NCI-H1417 treated with DMSO at 0.1 percent for 48 hours (cell line): ENCODE measurements around the gene PIGBOS1.
"Not testable (repeated sequence)": the region's sequence is repeated elsewhere in the genome, so short reads cannot be mapped to it uniquely, and the experiment has no call there.

Experiments
- DNase-seq: peaks from one replicate; lab custom pipeline; 2025; lab: John Stamatoyannopoulos, UW

The PIGBOS1 gene

GRCh38 chr15:55290528-55291057, 28.3 kb downstream of the PIGBOS1 start:
- DNase-seq: peak; percentile 2

DNA sequence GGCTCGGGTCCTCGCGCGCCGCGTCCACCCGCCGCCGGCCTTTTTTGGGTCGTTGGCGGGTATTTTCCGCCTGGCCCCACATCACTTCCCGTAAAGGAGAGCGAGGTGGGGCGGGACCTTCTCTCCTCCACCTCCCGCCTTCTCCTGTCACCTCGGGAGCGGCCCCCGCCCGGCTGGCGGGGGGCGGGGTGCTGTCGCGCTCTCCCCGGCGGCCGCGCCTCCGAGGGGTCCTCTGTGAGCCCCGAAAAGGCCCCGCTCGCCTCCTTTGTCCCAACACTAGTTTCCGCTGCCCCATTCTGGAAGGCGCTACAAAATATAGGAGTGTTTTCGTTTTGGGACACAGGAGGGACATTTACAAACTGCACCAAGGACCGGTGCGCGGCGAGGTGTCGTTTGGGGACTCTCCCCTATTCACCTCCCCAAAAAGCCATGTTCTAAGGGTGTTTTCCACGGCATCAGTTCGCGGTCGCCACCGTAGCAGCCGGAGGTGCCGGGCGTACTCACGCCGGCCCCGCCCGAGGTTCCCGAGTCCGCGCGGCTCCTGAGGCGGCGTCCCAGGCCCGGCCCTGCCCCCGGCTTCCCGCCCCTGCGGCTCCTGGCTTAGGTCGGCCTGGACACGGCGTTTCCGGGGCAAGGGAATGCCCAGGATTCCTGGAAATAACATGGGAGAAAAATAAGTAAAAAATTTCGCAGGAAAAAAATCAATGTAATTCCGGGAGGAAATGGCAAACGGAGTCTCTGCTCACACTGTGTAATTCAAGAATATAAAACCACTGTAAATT, 29.0 kb downstream of the PIGBOS1 start, which contains the start of gene RAB27A:
Gene RAB27A, minus strand, starts transcription at position 68 of the 782 bp plus-strand sequence. CDS start 54,879 bp downstream, outside the sequence.
- DNase-seq: no peak

DNA sequence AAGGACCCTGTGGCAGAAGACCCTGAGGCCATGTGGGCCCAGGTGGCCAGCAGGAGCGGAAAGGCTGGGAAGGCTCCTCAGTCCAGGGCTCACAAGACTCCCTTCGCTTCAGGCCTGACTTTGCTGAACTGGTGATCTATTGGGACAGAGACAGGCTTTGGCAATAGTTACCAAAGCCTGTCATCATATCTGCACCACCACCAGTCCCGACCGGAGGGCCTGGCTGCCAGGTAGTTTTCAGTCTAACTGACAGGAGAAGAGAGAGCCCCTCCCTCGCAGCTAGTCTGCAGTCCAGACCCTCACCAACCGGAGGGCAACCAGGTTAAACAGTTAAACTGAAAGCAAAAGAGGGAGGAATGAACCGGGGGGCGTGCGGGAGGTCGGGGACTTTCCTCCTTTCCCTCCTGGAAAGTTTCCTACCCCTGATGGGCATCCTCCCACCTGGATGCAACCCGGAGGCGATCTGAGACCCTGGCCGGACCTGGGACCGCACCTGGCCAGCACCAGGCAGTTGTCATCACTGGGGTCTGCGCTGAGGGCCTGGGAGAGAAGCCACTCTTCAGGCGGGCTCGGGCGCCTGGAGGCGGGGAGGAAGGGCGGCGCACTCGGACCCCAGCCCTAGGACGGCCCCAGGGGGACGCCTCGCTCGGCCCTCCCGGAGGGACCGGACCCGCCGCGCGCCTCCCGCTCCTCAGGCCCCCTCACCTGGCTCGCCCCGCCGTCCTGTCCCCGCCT, 29.7 kb downstream of the PIGBOS1 start:
- no peak for DNase-seq

DNA sequence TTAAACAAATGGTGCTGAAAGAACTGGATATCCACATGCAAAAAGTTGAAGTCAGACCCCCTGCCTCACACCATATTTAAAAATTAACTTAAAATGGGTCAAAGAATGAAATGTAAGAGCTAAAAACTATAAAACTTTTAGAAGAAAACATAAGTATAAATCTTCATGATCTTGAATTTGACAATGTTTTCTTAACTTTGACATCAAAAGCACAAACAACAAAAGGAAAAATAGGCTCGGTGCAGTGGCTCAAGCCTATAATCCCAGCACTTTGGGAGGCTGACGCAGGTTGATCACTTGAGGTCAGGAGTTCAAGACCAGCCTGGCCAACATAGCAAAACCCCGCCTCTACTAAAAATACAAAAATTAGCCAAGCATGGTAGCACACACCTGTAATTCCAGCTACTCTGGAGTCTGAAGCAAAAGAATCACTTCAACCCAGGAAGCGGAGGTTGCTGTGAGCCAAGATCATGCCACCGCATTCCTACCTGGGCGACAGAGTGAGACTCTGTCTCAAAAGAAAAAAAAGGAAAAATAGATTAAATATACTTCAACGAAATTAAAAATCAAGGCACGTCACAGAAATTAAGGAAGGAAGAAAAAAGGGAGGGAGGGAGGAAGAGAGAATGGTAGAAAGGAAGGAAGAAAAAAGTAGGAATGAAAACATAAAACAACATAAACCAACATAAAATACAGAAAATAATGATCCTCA, 30.8 kb downstream of the PIGBOS1 start:
- DNase-seq: no peak

- DNase-seq: not testable (repeated sequence)
Observed at GRCh38 chr15:55286442-55287189, 32.3 kb downstream of the PIGBOS1 start.

GRCh38 chr15:55284426-55284825, 34.5 kb downstream of the PIGBOS1 start:
- DNase-seq: no peak

GRCh38 chr15:55283379-55284147, 35.4 kb downstream of the PIGBOS1 start:
- no peak for DNase-seq

GRCh38 chr15:55282284-55282833, 36.6 kb downstream of the PIGBOS1 start:
- DNase-seq: no peak

DNA sequence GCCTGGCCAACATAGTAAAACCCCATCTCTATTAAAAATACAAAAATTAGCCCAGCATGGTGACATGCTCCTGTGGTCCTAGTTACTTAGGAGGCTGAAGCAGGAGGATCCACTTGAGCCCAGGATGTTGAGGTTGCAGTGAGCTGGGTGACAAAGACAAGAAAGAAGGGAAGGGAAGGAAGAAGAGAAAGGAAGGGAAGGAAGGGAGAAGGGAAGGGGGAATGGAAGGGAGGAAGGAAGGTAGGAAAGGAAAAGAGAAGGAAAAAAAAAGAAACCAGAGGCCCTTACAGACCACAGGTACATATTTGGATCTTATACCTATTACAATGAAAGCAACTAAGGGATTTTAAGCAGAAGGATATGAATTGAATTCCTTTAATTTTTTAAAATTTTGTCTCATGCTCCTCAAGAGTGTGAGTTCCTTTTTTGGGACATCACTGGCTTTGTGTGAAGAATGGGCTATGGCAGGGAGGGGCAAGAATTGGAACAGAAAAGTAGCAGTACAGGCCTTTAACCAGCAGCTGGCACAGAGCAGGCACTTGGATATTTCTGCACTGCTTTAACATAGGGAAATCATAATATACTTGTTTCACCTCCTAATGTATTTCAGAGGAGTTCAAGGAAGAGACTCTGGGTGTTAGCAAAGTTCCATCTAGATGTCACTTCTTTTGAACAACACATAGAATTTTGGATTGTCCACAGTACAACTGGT, 37.2 kb downstream of the PIGBOS1 start:
- DNase-seq: no peak

- DNase-seq: not testable (repeated sequence)
Observed at GRCh38 chr15:55280589-55280988, 38.3 kb downstream of the PIGBOS1 start.

- no peak for DNase-seq
Observed at GRCh38 chr15:55279746-55280351, 39.1 kb downstream of the PIGBOS1 start.

DNA sequence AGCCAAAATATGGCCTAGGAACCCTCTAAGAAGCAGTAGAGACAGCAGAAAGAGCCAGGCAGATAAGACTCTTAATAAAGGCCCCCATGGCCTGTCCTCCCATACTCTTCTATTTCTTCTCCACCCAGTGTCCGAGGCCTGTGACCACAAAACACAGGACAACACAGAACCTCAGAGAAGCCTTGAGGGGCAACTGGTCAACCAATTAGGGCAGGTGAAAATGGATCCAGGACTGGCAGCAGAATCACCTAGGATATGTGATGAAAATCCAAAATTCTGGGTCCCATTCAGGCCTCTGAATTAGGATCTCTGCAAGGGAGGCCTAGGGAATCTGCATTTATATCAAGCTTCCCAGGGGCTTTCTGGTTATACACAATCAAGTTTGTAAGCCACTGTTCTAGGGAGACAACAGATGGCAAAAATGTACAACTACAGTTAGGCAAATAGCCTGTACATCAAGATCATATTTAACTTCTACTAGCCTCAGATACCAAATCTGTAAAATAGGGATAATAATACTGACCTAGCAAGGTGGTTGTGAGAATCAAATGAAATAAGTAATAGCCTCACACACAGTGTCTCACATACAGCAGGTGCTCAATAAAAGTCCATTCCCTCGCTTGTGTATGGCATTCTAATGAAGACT, 39.7 kb downstream of the PIGBOS1 start:
- DNase-seq: no peak

DNA sequence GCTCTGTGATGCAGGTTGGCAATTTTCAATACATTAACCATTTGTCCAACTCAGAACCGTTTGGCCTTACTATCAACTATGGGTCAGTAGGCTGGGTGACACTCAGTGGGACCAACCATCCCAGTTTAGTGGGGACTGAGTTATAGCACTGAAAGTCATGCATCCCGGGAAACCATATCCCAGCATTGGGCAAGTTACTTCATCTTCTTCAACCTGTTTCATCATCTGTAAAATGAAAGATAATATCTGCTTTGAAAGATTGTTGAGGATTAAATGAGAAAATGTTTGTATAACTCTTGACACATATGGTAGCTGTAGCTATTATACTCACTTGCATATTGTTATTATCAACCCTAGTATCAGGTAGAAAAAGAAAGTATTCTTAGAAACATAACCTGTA, 41.2 kb downstream of the PIGBOS1 start:
- DNase-seq: no peak

GRCh38 chr15:55277116-55277564, 41.8 kb downstream of the PIGBOS1 start:
- DNase-seq: no peak

GRCh38 chr15:55276324-55276723, 42.6 kb downstream of the PIGBOS1 start:
- no peak for DNase-seq

GRCh38 chr15:55270291-55270690, 48.6 kb downstream of the PIGBOS1 start:
- no peak for DNase-seq

DNA sequence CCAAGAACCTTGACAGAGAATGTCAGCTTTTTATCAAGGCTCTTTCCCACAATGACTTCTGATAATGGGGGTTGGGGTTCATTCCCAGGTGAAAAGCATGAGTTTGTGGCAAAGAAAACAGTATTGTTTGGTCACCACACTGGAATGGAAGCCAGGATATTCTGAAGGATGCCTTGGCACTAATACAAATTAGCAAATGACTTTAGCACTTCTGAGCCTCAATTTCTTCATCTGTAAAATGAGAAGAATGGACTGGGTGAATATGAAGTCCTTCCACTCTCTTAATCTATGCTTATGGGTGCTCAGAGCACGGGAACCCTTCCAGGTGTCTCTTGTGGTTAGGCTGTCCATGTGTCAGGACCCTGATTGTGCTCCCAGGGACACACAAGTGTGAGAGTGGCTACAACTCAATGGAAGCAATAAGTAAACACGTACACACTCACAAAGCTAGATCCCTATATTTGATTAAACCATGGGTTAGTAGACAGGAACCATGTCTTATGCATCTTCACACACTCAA, 50.7 kb downstream of the PIGBOS1 start:
- no peak for DNase-seq

- DNase-seq: no peak
Observed at GRCh38 chr15:55267401-55268175, 51.3 kb downstream of the PIGBOS1 start.
